Memory B cell (primary cell): ENCODE results near the gene MYOCD.
"Not testable (repeated sequence)": the region's sequence is repeated elsewhere in the genome, so short reads cannot be mapped to it uniquely, and the experiment has no call there.

Experiments
- ATAC-seq: fragments of 150-1000 bp; cut with Tn5 transposase; 2 replicates; pipeline ENCODE4 v1.10.0; 2021; ENCODE audit warnings: low read depth, mild to moderate bottlenecking, moderate library complexity
- DNase-seq, 2 donors: peaks; one replicate each; pipeline ENCODE4 v3.0.0; 2022; ENCODE audit warnings: low spot score in 2 of 2
- H3K27ac Mint-ChIP-seq: one replicate; pipeline ENCODE4 v1.8.0; 2022; ENCODE audit warnings: mild to moderate bottlenecking, moderate library complexity, mixed read lengths
- H3K27me3 Mint-ChIP-seq: one replicate; pipeline ENCODE4 v1.8.0; 2022; ENCODE audit warnings: mixed read lengths
- H3K36me3 Mint-ChIP-seq: one replicate; pipeline ENCODE4 v1.8.0; 2022; ENCODE audit warnings: mild to moderate bottlenecking, mixed read lengths
- H3K4me1 Mint-ChIP-seq: one replicate; pipeline ENCODE4 v1.8.0; 2022; ENCODE audit warnings: mixed read lengths
- H3K4me3 Mint-ChIP-seq: one replicate; pipeline ENCODE4 v1.8.0; 2022; ENCODE audit warnings: mild to moderate bottlenecking, moderate library complexity, mixed read lengths
- H3K9me3 Mint-ChIP-seq: one replicate; pipeline ENCODE4 v1.8.0; 2022; ENCODE audit warnings: mixed read lengths

The MYOCD gene

GRCh38 chr17:12634789-12635414 is 30.8 kb upstream of the MYOCD start:
- peaks cover 2% of the 10 kb centered on the region for H3K9me3 Mint-ChIP-seq
- ATAC-seq (no peak), DNase-seq (no peak)
- peaks cover 2% of the 10 kb centered on the region for H3K36me3 Mint-ChIP-seq
- no peak overlapping the region for H3K27ac Mint-ChIP-seq
- no peak overlapping the region for H3K4me3 Mint-ChIP-seq
- H3K4me1 Mint-ChIP-seq, result no peaks in the 10 kb centered on the region
- peaks cover 26% of the 10 kb centered on the region for H3K27me3 Mint-ChIP-seq

DNA sequence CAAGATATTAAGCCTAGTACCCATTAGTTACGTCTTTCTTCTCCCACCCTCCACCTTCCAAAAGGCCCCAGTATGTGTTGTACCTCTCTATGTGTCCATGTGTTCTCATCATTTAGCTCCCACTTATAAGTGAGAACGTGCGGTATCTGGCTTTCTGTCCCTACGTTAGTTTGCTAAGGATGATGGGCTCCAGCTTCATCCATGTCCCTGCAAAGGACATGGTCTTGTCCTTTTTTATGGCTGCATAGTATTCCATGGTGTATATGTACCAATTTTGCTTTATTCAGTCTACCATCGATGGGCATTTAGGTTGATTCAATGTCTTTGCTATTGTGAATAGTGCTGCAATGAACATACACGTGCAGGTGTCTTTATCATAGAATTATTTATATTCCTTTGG is 29.7 kb upstream of the MYOCD start:
- H3K4me3 Mint-ChIP-seq, ATAC-seq, H3K27ac Mint-ChIP-seq, DNase-seq, H3K36me3 Mint-ChIP-seq, H3K4me1 Mint-ChIP-seq, H3K9me3 Mint-ChIP-seq: not testable (repeated sequence)
- peaks cover 26% of the 10 kb centered on the region for H3K27me3 Mint-ChIP-seq

DNA sequence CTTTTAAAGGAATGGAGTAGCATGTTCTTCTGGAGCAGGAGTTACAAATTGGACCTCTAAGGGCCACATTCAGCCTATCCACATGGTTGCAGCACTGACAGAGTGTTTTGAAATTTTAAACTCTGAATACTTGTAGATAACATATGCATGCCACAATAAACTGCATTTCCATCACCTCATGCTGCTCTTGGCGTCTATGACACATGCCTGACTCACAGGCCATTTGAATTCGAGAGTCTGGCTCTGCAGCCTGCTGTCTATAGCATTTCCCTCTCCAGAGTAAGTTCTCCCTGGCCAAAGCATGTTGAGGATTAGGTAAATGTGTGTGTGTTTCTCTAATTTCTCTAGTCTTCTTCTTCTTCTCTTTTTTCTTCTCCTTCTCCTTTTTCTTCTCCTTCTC is 28.7 kb upstream of the MYOCD start:
- Mint-ChIP-seq H3K4me1 (peaks cover 4% of the 10 kb centered on the region), H3K27me3 (peaks cover 23% of the 10 kb centered on the region), H3K36me3 (peaks cover 2% of the 10 kb centered on the region), H3K9me3 (peaks cover 2% of the 10 kb centered on the region), H3K4me3 (no peak overlapping the region), H3K27ac (no peak overlapping the region)
- no peak for ATAC-seq
- DNase-seq, result no peak

DNA sequence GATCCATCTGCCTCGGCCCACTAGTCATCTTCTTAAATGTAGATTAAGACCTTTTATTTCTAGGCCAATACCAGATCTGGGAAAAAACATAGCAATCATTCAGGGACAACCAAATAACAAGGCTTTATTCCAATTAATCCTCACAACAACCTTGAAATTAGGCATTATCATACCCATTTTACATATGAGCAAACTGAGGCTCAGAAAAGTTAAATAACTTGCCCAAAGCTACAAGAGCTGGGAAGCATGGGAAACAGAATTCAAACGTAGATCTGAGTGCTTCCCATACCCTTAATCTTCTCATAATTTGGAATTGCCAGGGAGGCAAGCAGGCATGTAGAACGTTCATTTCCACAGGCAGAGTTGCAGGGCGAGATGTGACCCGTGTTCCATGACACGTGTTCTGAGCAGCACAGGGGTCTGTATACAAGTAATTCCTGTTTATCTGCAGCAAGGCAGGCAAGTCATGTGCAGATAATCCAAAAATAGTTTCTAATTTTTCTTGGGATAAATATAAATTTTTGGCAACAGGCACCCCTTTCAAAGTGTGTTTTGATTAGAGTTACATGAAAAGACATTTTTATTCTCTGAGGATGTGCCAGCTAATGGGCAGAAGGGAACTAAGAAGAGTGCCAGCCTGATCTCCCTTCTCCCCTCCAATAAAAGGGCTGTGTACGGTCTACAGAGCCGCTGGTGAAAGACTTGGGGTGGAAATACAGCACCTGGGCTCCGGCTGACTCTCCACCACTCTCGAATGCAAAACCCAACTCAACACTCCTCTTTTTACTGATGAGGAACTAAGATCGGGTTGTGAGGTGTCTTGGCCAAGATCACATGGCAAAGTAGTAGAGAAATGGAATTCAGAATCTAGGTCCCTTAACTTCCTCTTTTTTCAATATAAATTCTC is 27.7 kb upstream of the MYOCD start:
- ATAC-seq (peak; percentile 50), DNase-seq (no peak)
- peaks cover 18% of the 10 kb centered on the region for H3K27me3 Mint-ChIP-seq
- no peak overlapping the region for H3K27ac Mint-ChIP-seq
- no peak overlapping the region for H3K4me3 Mint-ChIP-seq
- peaks cover 2% of the 10 kb centered on the region for H3K36me3 Mint-ChIP-seq
- H3K9me3 Mint-ChIP-seq, result peaks cover 2% of the 10 kb centered on the region
- peaks cover 4% of the 10 kb centered on the region for H3K4me1 Mint-ChIP-seq

DNA sequence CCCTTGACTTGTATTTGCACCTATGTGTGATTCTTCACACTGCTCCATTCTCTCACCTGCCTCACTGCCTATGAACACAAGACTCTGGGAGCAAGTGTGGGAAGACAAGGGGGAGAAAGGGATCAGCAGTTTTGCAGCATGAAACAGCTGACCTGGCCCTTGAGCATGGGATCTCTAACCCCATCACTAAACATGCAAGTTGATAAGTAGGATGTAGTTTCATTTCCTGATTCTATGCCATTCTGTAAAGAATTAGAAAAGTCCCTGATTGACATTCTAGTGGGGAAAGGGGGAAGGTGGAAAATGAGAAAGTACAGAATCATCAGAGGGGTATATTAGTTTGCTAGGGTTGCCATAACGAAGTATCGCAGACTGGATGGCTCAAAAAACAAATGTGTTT is 25.3 kb upstream of the MYOCD start:
- Mint-ChIP-seq H3K9me3 (peaks cover 2% of the 10 kb centered on the region), H3K4me1 (peaks cover 4% of the 10 kb centered on the region), H3K27ac (no peak overlapping the region), H3K36me3 (peaks cover 2% of the 10 kb centered on the region), H3K27me3 (peaks cover 17% of the 10 kb centered on the region), H3K4me3 (no peak overlapping the region)
- ATAC-seq, result peak; percentile 38
- no peak for DNase-seq

GRCh38 chr17:12641084-12641483 is 24.6 kb upstream of the MYOCD start:
- Mint-ChIP-seq H3K4me1 (peaks cover 4% of the 10 kb centered on the region), H3K27ac (no peak overlapping the region), H3K36me3 (peaks cover 2% of the 10 kb centered on the region), H3K4me3 (no peak overlapping the region), H3K9me3 (peaks cover 2% of the 10 kb centered on the region), H3K27me3 (peaks cover 10% of the 10 kb centered on the region)
- ATAC-seq, result no peak
- no peak for DNase-seq

DNA sequence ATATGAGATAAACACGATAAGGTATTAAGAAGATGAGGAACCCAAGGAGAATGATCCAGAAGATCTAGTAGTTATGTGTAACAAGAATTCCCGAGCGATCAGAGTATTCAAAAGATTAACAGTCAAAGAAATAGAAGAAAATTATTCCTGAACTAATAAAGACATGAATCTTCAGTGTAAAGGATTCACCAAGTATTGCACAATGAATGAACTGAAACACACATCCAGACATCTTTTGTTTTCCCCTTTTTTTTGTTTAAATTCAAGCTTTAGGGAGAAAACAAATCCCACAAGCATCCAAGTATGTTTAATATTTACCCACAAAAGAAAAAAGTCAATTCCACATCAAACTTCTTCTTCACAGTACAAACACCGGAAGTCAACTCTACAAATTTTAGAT is 23.7 kb upstream of the MYOCD start:
- H3K27ac Mint-ChIP-seq, result no peak overlapping the region
- H3K27me3 Mint-ChIP-seq, result peaks cover 10% of the 10 kb centered on the region
- peaks cover 4% of the 10 kb centered on the region for H3K4me1 Mint-ChIP-seq
- H3K36me3 Mint-ChIP-seq, result peaks cover 2% of the 10 kb centered on the region
- H3K4me3 Mint-ChIP-seq, result no peak overlapping the region
- H3K9me3 Mint-ChIP-seq, result peaks cover 2% of the 10 kb centered on the region
- DNase-seq (no peak), ATAC-seq (no peak)

- Mint-ChIP-seq H3K9me3 (no peaks in the 10 kb centered on the region), H3K36me3 (no peaks in the 10 kb centered on the region), H3K4me3 (no peak overlapping the region), H3K4me1 (peaks cover 4% of the 10 kb centered on the region), H3K27ac (no peak overlapping the region), H3K27me3 (peaks cover 5% of the 10 kb centered on the region)
- DNase-seq (no peak), ATAC-seq (no peak)
Measured at GRCh38 chr17:12643822-12644221, 21.9 kb upstream of the MYOCD start.

DNA sequence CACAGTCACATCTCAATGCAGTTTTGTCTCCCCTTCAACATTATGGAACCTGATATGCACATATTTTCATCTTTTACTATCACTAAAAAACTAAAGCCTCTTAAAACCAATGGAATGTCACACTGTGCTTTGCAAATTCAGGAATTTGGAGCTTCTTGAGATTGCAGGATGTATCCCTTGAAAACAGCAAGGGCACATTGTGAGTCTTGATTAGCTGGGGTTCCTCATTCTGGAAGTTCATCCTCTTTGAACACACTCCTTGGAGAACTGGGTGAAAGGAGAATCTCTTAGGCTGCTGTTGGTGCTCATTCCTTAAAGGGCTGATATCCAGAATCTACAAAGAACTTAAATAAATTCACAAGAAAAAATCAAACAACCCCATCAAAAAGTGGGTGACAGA is 21.1 kb upstream of the MYOCD start:
- Mint-ChIP-seq H3K4me1 (peaks cover 4% of the 10 kb centered on the region), H3K36me3 (no peaks in the 10 kb centered on the region), H3K27ac (no peak overlapping the region), H3K4me3 (no peak overlapping the region), H3K27me3 (peaks cover 6% of the 10 kb centered on the region), H3K9me3 (no peaks in the 10 kb centered on the region)
- DNase-seq (no peak), ATAC-seq (no peak)

- DNase-seq (no peak), ATAC-seq (no peak)
- H3K27ac Mint-ChIP-seq, result no peak overlapping the region
- no peak overlapping the region for H3K4me3 Mint-ChIP-seq
- peaks cover 7% of the 10 kb centered on the region for H3K27me3 Mint-ChIP-seq
- H3K4me1 Mint-ChIP-seq, result no peaks in the 10 kb centered on the region
- H3K36me3 Mint-ChIP-seq, result no peaks in the 10 kb centered on the region
- H3K9me3 Mint-ChIP-seq, result no peaks in the 10 kb centered on the region
Measured at GRCh38 chr17:12646761-12647422, 18.8 kb upstream of the MYOCD start.

DNA sequence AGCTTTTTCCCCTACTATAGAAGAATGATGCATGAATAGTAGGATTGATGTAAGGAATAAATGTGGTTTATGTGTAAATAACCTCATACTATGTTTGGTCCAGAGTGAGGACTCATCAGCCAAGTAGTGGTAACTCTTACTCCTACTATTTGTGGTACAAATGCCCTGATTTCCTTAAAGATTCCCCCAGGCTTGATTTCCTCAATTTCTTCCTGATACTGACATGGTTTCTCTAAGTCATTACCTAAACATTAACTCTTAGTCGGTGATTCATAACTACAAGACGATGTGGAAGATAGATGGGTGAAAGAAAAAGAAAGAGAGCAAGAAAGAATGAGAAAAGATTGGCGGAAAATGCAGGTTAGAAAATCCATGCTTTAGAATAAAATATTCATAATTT is 17.2 kb upstream of the MYOCD start:
- ATAC-seq (no peak), DNase-seq (no peak)
- H3K4me1 Mint-ChIP-seq, result no peaks in the 10 kb centered on the region
- no peak overlapping the region for H3K4me3 Mint-ChIP-seq
- H3K9me3 Mint-ChIP-seq, result no peaks in the 10 kb centered on the region
- peaks cover 6% of the 10 kb centered on the region for H3K27me3 Mint-ChIP-seq
- H3K27ac Mint-ChIP-seq, result no peak overlapping the region
- no peaks in the 10 kb centered on the region for H3K36me3 Mint-ChIP-seq

- no peak overlapping the region for H3K4me3 Mint-ChIP-seq
Measured at GRCh38 chr17:12655936-12656335, 9.8 kb upstream of the MYOCD start.

GRCh38 chr17:12656354-12656753 is 9.3 kb upstream of the MYOCD start:
- Mint-ChIP-seq H3K4me1 (peaks cover 3% of the 10 kb centered on the region), H3K27me3 (peaks cover 12% of the 10 kb centered on the region), H3K9me3 (peaks cover 2% of the 10 kb centered on the region), H3K27ac (no peak overlapping the region), H3K36me3 (no peaks in the 10 kb centered on the region), H3K4me3 (no peak overlapping the region)
- DNase-seq, result no peak
- no peak for ATAC-seq

More at GRCh38 chr17:12655936-12656335, 9.8 kb upstream of the MYOCD start:
- H3K36me3 Mint-ChIP-seq, result no peaks in the 10 kb centered on the region
- ATAC-seq (no peak), DNase-seq (no peak)
- peaks cover 3% of the 10 kb centered on the region for H3K4me1 Mint-ChIP-seq
- peaks cover 11% of the 10 kb centered on the region for H3K27me3 Mint-ChIP-seq
- peaks cover 2% of the 10 kb centered on the region for H3K9me3 Mint-ChIP-seq
- no peak overlapping the region for H3K27ac Mint-ChIP-seq

DNA sequence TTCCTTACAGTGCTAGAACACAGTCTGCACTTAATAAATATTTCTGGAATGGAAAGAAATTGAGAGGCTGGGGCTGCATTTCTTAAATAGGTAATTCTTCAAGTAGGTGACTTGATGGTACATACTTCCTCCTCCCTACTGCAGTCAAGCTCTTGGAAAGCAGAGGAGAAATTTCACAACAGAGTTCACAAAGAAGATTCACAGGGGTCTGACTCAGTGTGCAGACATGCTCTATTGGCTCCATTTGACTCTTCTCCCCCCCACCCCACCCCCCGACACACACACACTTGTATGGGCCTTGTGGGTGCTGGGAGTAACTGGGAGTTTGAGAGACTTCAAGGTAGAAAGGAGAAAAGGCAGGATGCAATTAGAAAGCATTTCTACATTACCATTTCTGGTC is 6.2 kb upstream of the MYOCD start:
- ATAC-seq (no peak), DNase-seq (no peak)
- Mint-ChIP-seq H3K9me3 (peaks cover 2% of the 10 kb centered on the region), H3K27me3 (peaks cover 22% of the 10 kb centered on the region), H3K4me1 (peaks cover 3% of the 10 kb centered on the region), H3K4me3 (no peak overlapping the region), H3K27ac (no peak overlapping the region), H3K36me3 (no peaks in the 10 kb centered on the region)
